GM19238 (cell line): ENCODE results near the gene C17orf67.

Source experiments
- DNase-seq: peaks from one replicate; pipeline ENCODE4 v3.0.0; 2011; ENCODE audit warnings: low spot score; ENCODE audit not compliant: insufficient read length

C17orf67 gene

DNA sequence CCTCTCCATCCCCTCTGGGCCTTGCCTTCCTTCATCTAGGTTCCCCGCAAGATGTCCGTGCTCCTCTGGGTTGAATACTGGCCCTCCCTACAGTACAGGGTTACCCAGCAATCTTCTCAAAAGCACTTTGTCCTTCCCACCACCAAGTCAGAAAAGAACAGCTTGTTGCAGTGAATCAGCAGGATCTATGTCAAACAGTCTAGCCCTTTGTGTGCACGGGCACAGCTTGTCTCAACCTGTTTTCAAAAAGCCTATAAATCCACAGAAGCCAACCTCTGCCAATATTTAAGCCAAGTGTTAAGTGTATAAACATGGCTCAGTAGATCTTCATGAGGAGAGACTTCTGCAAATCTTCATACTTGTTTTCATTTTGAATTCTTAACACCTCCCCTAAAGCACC lies 25.2 kb downstream of the C17orf67 start:
- no peak for DNase-seq

DNA sequence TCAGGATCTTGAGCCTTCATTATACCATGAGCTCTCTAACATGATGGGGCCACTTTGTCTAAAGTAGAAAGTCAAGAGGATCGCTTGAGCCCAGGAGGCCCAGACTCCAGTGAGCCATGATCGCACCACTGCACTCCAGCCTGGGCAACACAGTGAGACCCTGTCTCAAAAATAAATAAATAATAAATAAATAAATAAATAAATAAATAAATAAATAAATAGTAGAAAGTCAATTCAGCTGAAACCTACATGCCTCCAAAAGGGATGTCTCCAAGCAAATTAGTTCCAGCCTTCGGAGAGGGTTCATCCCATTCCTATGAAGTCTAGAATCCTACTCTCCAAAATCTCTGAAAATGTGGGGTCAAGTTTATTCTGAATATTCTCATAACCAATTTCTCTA lies 26.0 kb downstream of the C17orf67 start:
- no peak for DNase-seq

DNA sequence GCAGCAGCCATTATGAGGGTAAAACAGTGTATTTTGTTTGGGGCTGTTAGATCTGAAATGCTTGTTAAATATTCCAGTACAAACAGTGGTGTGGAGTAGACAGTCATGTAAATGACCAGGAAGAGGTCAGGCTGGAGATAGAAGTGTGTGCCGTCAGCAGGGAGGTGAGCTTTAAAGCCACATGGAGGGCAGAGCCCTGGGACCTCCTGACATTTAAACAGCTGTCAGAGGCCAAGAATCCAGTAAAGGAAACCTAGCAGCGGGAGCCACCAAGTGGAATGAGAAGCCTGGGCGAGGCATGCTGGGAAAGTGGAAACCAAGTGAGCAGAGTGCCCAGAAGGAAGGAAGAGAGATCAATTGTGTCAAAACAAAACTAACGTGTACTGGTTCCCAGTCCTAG lies 26.8 kb downstream of the C17orf67 start:
- DNase-seq: no peak

- DNase-seq: no peak
Measured at GRCh38 chr17:56804454-56804853, 29.3 kb downstream of the C17orf67 start.

- no peak for DNase-seq
Measured at GRCh38 chr17:56803071-56803470, 30.6 kb downstream of the C17orf67 start.

DNA sequence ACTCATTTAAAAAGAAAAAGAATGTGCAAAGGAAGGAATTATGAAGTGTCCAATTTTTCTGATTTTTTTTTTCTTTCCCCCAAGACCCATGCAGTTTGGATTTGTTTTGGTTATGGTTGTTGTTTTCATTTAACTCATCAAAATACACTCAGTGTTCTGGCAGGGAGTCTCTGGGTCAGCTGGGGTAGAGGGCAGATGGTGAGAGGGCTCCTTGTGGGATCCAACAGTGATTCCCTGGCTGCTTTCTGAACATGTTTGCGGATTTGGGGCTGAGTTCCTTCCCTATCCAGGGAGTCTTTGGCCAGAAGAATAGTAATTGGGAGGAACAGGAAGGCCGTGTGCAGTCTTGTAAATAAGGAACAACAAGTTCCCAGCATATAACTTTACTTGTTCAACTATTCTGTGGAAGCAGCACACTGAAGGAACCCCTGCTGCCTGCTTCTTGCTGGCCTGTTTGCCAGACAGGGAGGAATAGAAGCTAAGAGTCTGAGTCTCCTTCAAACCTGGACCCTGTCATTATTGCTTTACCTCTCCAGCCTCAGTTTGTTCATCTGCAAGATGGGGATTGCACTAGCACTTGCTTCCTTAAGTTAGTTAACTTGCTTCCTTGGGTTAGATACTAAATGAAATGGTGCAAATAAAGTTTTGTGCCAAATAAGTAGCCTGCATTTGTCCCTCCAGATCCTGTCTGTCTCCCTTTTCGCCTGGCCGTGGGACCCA lies 32.1 kb downstream of the C17orf67 start:
- DNase-seq: no peak

DNA sequence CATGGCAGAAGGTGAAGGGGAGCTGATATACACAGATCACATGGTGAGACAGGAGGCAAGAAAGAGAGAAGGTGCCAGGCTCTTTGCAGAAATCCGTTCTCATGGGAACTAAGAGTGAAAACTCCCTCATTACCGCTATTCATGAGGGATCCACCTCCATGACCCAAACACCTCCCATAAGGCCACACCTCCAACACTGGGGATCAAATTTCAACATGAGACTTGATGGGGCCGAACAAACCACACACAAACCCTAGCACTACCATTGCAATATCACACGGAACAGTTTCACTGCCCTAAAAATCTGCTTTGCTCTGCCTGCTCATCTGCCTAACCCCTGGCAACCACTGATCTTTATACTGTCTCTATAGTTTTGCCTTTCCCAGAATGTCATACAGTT lies 34.8 kb downstream of the C17orf67 start:
- no peak for DNase-seq

DNA sequence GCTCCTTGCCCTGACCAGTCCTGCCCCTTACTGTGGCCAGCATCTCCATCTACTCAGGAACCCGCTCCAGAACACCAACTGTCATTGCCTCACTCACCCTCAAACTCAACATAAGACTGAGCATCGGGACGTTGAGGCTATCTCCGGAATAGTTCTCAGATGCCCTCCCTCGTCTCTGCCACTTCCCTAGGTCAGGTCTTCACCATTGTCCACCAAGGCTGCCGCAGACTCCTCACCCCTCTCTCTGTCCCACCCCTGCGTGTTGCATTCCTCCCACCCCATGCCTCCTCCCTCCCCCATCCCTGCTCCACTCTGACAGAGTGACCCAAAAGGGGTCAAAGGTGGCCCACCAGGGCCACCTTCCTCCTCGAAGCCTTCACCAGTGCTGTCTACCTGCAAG lies 37.2 kb downstream of the C17orf67 start:
- no peak for DNase-seq

GRCh38 chr17:56795221-56795865 lies 38.4 kb downstream of the C17orf67 start:
- no peak for DNase-seq

- no peak for DNase-seq
Measured at GRCh38 chr17:56793957-56794356, 39.8 kb downstream of the C17orf67 start.

DNA sequence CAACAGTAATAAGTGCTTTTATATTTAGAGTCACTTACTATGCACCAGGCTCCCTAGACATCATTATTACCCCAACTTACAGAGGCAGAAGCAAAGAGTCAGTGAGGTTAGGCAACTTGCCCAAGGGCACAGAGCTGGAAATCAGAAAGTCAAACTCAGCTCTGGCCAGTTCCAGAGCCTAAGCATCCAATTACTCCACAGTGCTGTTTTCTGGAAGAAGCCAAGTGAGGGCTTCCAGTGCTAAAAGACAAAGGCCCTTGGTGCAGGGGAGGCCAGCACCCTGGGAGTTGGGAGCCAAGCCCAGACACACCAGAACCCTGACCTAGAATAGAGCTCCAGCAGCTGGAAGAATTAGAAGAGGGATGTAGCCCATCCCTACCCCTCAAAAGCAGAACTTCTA lies 40.2 kb downstream of the C17orf67 start:
- no peak for DNase-seq

DNA sequence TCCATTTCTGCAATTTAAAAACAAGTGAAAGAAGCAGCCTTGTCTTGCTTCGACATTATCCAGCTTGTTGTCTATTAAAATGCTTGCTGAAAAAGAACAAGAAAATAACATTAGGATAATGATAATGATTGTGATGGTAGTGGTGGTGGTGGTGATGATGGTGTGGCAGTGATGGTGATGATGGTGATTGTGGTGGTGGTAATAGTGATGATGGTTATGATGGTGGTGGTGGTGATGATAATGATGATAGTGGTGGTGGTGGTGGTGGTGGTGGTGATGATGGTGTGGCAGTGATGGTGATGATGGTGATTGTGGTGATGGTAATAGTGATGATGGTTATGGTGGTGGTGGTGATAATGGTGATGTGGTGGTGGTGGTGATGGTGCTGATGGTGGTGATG lies 41.5 kb downstream of the C17orf67 start:
- DNase-seq: no peak

DNA sequence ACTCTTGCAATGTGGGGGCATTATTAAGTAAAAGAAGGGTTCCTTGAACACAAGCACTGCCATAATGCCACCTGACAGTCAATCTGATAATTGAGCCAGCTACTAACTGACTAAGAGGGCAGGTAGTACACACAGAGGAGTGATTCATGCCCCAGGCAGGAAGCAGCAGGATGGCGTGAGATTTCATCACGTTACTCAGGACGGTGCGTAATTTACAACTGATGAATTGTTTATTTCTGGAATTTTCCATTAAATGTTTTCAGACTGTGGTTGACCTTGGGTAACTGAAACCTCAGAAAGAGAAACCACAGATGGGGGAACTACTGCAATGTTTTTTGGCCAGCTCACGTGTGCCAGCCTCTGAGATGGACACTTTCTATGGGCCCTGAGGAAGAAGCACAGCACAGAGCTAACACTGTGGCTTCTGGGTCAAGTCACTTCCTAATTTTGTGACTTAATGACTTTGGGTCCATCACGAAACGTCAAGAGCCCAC lies 46.7 kb downstream of the C17orf67 start:
- no peak for DNase-seq

GRCh38 chr17:56785997-56786680 lies 47.6 kb downstream of the C17orf67 start:
- DNase-seq: no peak

DNA sequence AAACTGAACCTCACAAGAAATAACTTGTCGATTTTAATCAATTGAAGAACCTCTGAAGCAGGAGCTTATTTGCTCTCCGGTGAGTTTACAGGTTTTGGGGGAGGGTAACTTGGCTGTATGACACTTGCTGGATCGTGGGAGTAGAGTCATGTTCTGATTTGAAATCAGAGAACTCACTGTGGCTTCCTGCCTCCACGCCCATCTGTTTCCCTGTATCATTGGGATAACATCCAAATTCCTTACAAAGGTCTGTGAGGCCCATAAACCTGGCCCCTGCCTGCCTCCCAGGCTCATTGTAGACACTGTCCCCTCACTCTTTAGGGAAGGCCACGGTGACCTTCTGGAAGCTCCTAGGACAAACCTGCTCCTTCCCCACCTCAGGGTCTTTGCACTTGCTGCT lies 48.3 kb downstream of the C17orf67 start:
- no peak for DNase-seq

- no peak for DNase-seq
Measured at GRCh38 chr17:56782338-56782737, 51.4 kb downstream of the C17orf67 start.

DNA sequence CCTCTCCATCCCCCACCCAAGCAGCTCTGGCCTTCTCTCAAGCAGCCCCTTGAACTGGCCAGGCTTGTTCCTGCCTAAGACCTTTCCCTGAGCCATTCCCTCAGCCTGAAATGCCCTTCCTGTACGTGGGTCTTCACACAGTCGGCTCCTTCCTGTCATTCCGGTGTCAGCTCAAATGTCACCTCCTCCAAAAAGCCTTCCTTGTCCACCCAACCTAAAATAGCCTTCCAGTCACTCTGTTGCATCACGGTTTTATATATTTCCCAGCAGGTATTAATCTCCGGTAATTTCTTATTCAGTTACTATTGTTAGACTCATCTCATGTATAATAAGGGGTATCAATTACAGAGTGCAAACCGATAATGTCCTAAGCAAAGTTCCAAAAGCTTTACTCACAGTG lies 51.8 kb downstream of the C17orf67 start:
- no peak for DNase-seq

DNA sequence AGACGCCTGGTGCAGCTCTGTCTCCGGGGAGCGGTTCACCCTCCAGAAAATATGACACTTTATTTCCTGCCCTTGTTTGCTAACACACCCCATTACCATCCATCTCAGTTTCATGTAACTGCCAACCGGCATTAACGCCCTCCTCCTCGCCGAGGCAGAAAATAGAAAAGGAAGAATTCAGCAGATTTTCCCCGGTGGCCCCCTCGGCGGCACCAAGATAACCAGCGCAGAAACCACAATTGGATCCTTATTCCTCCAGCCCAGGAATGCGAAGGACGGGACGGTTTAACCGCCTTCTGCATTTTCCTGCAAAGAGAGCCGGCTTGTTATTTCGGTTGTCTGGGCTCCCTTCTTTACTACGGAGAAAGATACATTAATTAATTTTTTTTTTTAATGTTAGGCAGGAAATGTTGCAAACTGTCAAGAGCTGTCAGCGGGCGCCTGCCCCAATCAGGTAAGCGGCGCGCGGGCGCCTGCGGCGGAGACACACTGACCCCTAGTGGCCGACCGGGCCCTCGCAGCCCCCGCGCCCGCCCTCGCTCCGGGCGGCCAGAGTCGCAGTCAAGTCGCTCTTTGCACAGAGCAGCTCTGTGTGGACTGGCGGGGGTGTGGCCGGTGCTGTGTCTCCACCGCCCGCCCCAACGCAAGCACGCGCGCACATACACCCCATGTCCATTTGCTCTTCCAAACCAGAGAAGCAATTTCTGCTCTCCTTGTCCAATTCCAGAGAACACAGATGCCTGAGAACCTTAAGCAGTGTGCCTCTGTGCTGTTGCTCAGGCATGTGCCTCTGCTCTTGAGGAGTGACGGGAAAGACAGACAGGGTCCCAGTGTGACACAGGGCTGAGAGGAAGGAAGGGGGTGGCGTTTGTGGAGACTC lies 53.6 kb downstream of the C17orf67 start:
- DNase-seq: peak; percentile 68

DNA sequence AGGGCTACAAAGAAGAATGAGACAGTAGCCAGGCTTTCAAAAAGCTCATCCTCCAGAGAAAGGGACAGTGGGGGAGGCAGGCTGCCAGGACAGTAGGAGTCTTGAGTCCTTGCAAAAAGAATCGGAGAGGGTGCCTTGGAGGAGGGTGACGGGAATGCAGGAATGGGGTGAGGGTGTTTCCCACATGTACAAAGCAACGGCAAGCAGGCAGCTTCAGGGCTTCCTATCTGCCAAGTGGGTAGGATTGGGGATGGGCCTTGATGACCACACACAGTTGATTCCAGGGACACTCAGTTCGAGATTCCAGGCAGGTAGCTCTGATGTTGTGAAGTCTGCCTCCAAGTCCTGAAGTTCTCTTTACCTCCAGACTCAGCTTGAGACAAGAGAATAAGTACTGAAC lies 54.4 kb downstream of the C17orf67 start:
- no peak for DNase-seq

- DNase-seq: no peak
Measured at GRCh38 chr17:56778898-56779297, 54.8 kb downstream of the C17orf67 start.

DNA sequence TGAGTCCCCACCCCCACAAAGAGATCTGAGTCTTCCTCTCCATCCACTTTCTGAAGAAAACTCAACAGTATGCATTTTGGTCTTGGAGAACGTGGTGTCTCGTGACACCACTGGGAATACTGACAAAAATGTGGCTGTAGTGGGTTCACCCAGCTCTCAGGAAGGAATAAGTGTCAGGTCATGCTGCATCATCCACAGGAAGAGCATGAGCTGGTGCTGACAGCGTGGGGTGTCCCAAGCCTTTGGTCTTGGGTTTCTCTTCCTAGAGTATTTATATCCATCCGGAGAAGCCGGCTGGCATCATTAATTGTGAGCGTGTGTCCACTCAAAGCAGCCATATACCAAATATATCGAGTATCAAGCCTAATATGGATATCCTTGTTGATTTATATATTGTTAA lies 55.9 kb downstream of the C17orf67 start:
- no peak for DNase-seq

DNA sequence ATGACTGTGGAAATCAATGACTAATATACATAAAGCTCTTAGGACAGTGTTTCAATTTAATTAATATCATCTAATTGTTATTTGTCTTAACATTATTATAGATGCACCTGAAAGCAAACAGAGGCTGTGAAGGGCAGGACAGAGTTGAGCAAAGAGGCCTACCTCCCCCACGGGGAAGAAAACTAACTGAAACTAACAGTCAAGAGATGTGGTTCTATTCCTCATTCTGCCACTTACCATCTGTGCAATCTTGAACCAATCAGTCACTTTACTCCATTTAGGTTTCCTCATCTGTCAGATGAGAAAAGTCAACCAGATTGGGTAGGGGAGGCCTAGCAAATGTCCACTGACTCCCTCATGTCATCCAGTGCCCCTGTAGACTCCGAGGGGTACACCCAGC lies 59.1 kb downstream of the C17orf67 start:
- no peak for DNase-seq
